ENCODE measurements around the gene NMNAT2. TPM values are rescaled to one million over a fixed set of nuclear protein-coding genes. Genes with fewer than 3 reads are reported as not detected.

The NMNAT2 gene
- total RNA-seq (1 to 10 TPM in 6 of 9 donors, under 1 TPM in 3; 0.35 to 6.0 (median 1.8) TPM), polyA plus RNA-seq (1 to 10 TPM in 2 of 3 donors, under 1 TPM in 1; 0.51 to 6.1 (median 4.2) TPM)
- long read RNA-seq, donor 1, result 0 reads
- long read RNA-seq, donor 2, result 0 reads
- long read RNA-seq, donor 3, result 0 reads
- long read RNA-seq, donor 4, result 0 reads
- long read RNA-seq, donor 5, result 0 reads
- long read RNA-seq, donor 6, full-length matches to known transcripts, result 3 of 4 reads
- long read RNA-seq, donor 6, partial matches to known transcripts, result 0 of 4 reads
- long read RNA-seq, donor 6, other reads (novel, unspliced or antisense), result 1 of 4 reads
- long read RNA-seq, donor 7, result 0 reads
- long read RNA-seq, donor 8, result 0 reads
- long read RNA-seq, donor 9, full-length matches to known transcripts, result 1 of 1 reads
- long read RNA-seq, donor 9, partial matches to known transcripts, result 0 of 1 reads
- long read RNA-seq, donor 9, other reads (novel, unspliced or antisense), result 0 of 1 reads
- long read RNA-seq, donor 10, result 0 reads

- Histone ChIP-seq H3K27ac (peak within 1 kb of the TSS in 1 of 5 donors; percentile 34), H3K4me1 (replicated peaks in 1 of 2) (peaks cover 9 to 14% of the 10 kb centered on the region in 2 donors), H3K4me3 (peak within 1 kb of the TSS in 1 of 4 donors; percentile 41), H3K36me3 (replicated peaks in 1 of 2) (no peaks in the 10 kb centered on the region), H3K27me3 (peaks cover 39% of the 10 kb centered on the region), H3K9me3 (replicated peaks in 1 of 3) (no peaks in the 10 kb centered on the region)
- no peak for TF ChIP-seq CTCF (IDR thresholded peaks at IDR 0.05)
- no peak for TF ChIP-seq POLR2A (IDR thresholded peaks at IDR 0.05)
- peak in 4 of 7 donors; percentile 7 to 78 (median 22) for DNase-seq
- intact Hi-C loops (cut with DNase I), result no loop called here
- WGBS, 4 donors, result 1 to 3% (median 2%) methylated on average over 27 to 45 of the region's 45 CpGs
Observed at GRCh38 chr1:183417772-183418491, at the start of gene NMNAT2. Gene NMNAT2 (minus strand): TSS chr1:183418380. CDS start chr1:183418267, 113 bp downstream.

- TF ChIP-seq CTCF (IDR thresholded peaks at IDR 0.05), result no peak
- TF ChIP-seq POLR2A (IDR thresholded peaks at IDR 0.05), result no peak
- H3K9me3 ChIP-seq (replicated peaks in 1 of 3), result no peaks in the 10 kb centered on the region
- intact Hi-C loops (cut with DNase I), result no loop called here
Observed at GRCh38 chr1:183467687-183468086, 49.5 kb upstream of the NMNAT2 start.

GRCh38 chr1:183466781-183467180 lies 48.6 kb upstream of the NMNAT2 start:
- no peaks in the 10 kb centered on the region for H3K9me3 ChIP-seq (replicated peaks in 1 of 3)

More at GRCh38 chr1:183467687-183468086, 49.5 kb upstream of the NMNAT2 start:
- H3K27me3 ChIP-seq, result no peaks in the 10 kb centered on the region
- WGBS, 4 donors, result 49 to 67% (median 66%) methylated on average over 1 of the region's 1 CpG
- no peak overlapping the region for H3K4me3 ChIP-seq
- peaks cover 0 to 4% of the 10 kb centered on the region in 2 donors for H3K4me1 ChIP-seq (replicated peaks in 1 of 2)
- no peak for DNase-seq
- no peaks in the 10 kb centered on the region for H3K36me3 ChIP-seq (replicated peaks in 1 of 2)
- no peak overlapping the region for H3K27ac ChIP-seq

More at GRCh38 chr1:183466781-183467180, 48.6 kb upstream of the NMNAT2 start:
- TF ChIP-seq CTCF (IDR thresholded peaks at IDR 0.05), result no peak
- TF ChIP-seq POLR2A (IDR thresholded peaks at IDR 0.05), result no peak
- no peak overlapping the region for H3K4me3 ChIP-seq
- no peak for DNase-seq
- peaks cover 0 to 4% of the 10 kb centered on the region in 2 donors for H3K4me1 ChIP-seq (replicated peaks in 1 of 2)
- WGBS, 4 donors, result 59 to 66% (median 61%) methylated on average over 2 of the region's 2 CpGs
- H3K36me3 ChIP-seq (replicated peaks in 1 of 2), result no peaks in the 10 kb centered on the region
- no peak overlapping the region for H3K27ac ChIP-seq
- H3K27me3 ChIP-seq, result no peaks in the 10 kb centered on the region
- intact Hi-C loops (cut with DNase I), result no loop called here

Measured in adrenal gland (tissue), 19 donors.